Osteoblast (primary cell): Measurements from ENCODE around the gene CCDC91. TPM values are rescaled to one million over a fixed set of nuclear protein-coding genes. Genes with fewer than 3 reads are reported as not detected.

Experiments
- DNase-seq: peaks from one replicate; pipeline ENCODE4 v3.0.0; 2011; ENCODE audit warnings: low spot score, mixed read lengths; ENCODE audit not compliant: insufficient read length; ENCODE audit errors: missing footprints
- H2AFZ ChIP-seq: 2 replicates; pipeline ENCODE4 v1.6.0; 2011; ENCODE audit warnings: mild to moderate bottlenecking, low read length
- H3K27ac ChIP-seq: 2 replicates; pipeline ENCODE4 v1.5.1; 2011; ENCODE audit warnings: mild to moderate bottlenecking, low read depth, low read length, moderate library complexity
- H3K27me3 ChIP-seq: 2 replicates; pipeline ENCODE4 v1.6.0; 2012; ENCODE audit warnings: mild to moderate bottlenecking, control low read depth, inconsistent platforms, low read length, moderate library complexity; ENCODE audit not compliant: insufficient read depth
- H3K36me3 ChIP-seq: 2 replicates; pipeline ENCODE4 v1.5.1; 2011; ENCODE audit warnings: mild to moderate bottlenecking, low read length, control low read depth, moderate library complexity; ENCODE audit not compliant: insufficient read depth
- H3K4me1 ChIP-seq: 2 replicates; pipeline ENCODE4 v1.5.1; 2011; ENCODE audit warnings: mild to moderate bottlenecking, low read length, control low read depth, moderate library complexity; ENCODE audit not compliant: insufficient read depth
- H3K4me2 ChIP-seq: 2 replicates; pipeline ENCODE4 v1.6.0; 2011; ENCODE audit warnings: mild to moderate bottlenecking, low read length; ENCODE audit not compliant: insufficient read depth
- H3K4me3 ChIP-seq: fragments of 200-600 bp; sonication (generic); 3 replicates; pipeline ENCODE4 v1.5.1; 2012; ENCODE audit warnings: mild to moderate bottlenecking, low read length, inconsistent platforms; ENCODE audit not compliant: insufficient read depth
- H3K79me2 ChIP-seq: 2 replicates; pipeline ENCODE4 v1.6.0; 2012; ENCODE audit warnings: mild to moderate bottlenecking, low read length, control low read depth, inconsistent platforms; ENCODE audit not compliant: insufficient read depth
- H3K9me3 ChIP-seq: 2 replicates; pipeline ENCODE4 v1.5.1; 2011; ENCODE audit warnings: low read depth, low read length, control low read depth
- H4K20me1 ChIP-seq: 2 replicates; pipeline ENCODE4 v1.6.0; 2012; ENCODE audit warnings: mild to moderate bottlenecking, low read length, control low read depth; ENCODE audit not compliant: insufficient read depth
- total RNA-seq: library from RNA; depleted of rRNA; stranded (reverse); fragments of >200 nt; gene quantifications from 2 replicates; pipeline ENCODE4 v1.2.3, GENCODE V29; 2012
- TF ChIP-seq, protein P1 (sequence below): IDR thresholded peaks from 2 replicates; pipeline ENCODE4 v1.5.1; 2011; ENCODE audit warnings: mild to moderate bottlenecking, low read depth, low read length, moderate library complexity; ENCODE audit errors: extremely low read depth

The CCDC91 gene
- total RNA-seq, 1 donor = 36.2 TPM

DNA sequence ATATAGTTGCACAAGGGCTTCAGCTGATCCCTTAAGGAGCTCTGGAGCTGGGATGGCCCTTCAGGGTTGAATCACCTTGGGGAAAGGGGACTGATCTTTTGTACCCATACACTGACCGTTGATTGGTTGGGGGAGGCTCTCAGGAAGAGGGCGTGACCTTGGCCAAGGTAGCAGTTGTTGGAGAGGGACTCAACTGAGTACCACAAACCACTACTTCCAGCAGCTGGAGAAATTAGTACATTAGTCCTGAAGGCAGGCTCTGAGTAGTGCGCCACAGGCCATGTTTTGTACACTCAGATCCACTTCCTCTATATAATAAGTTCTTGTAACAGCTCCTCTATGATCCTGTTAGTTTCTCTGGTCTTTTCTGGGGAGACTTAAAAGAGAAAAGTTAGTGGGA lies 317.6 kb downstream of the CCDC91 start:
- Histone ChIP-seq H3K4me1 (peaks cover 9% of the 10 kb centered on the region), H3K27ac (no peak overlapping the region), H3K79me2 (no peaks in the 10 kb centered on the region), H3K27me3 (no peaks in the 10 kb centered on the region), H4K20me1 (no peaks in the 10 kb centered on the region), H3K4me3 (no peak overlapping the region), H2AFZ (no peak overlapping the region), H3K9me3 (no peaks in the 10 kb centered on the region), H3K4me2 (no peak overlapping the region), H3K36me3 (no peaks in the 10 kb centered on the region)
- TF ChIP-seq, protein P1, sequence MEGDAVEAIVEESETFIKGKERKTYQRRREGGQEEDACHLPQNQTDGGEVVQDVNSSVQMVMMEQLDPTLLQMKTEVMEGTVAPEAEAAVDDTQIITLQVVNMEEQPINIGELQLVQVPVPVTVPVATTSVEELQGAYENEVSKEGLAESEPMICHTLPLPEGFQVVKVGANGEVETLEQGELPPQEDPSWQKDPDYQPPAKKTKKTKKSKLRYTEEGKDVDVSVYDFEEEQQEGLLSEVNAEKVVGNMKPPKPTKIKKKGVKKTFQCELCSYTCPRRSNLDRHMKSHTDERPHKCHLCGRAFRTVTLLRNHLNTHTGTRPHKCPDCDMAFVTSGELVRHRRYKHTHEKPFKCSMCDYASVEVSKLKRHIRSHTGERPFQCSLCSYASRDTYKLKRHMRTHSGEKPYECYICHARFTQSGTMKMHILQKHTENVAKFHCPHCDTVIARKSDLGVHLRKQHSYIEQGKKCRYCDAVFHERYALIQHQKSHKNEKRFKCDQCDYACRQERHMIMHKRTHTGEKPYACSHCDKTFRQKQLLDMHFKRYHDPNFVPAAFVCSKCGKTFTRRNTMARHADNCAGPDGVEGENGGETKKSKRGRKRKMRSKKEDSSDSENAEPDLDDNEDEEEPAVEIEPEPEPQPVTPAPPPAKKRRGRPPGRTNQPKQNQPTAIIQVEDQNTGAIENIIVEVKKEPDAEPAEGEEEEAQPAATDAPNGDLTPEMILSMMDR = no peak
- DNase-seq = no peak

DNA sequence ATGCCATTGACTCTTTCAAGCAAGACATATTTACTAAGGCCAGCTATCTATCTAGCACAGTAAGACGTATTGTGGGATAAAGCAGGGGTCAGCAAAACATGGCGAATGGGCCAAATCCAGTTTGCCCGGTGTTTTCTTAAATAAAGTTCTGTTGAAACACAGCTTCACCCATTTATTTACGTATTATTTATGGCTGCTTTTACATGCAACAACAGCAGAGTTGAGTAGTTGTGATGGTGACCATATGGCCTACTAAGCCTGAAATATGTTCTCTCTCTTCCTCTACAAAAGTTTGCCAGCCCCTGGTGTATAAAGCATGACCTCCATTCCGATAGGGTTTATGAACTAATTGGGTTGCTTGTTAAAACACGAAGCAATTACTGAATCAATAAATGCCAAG lies 322.1 kb downstream of the CCDC91 start:
- H3K36me3 ChIP-seq = no peaks in the 10 kb centered on the region
- no peak for DNase-seq
- H3K27ac ChIP-seq = no peak overlapping the region
- H3K4me3 ChIP-seq = no peak overlapping the region
- no peaks in the 10 kb centered on the region for H3K9me3 ChIP-seq
- no peak overlapping the region for H2AFZ ChIP-seq
- peaks cover 3% of the 10 kb centered on the region for H3K4me1 ChIP-seq
- TF ChIP-seq, protein P1 = no peak
- no peak overlapping the region for H3K4me2 ChIP-seq
- no peaks in the 10 kb centered on the region for H3K27me3 ChIP-seq
- H3K79me2 ChIP-seq = no peaks in the 10 kb centered on the region
- no peaks in the 10 kb centered on the region for H4K20me1 ChIP-seq

DNA sequence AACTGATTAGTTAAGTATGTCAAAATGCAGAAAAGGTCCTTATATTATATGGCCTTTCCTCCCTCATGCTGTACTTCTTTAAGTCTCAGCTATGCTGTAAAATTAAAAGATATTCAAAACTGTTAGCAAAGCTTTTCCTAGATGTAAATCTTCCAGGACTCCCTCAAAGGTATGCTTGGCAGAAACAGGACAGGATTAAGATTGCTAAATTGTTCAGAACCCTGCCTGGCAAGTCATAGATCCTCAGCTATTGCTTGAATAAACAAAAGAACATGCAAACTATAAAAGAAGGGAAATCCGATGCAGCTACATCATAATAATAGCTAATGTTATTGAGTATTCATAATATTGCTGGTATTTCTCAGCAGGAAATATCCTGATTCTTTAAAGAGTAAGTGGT lies 322.6 kb downstream of the CCDC91 start:
- no peak overlapping the region for H3K4me3 ChIP-seq
- H3K4me2 ChIP-seq = no peak overlapping the region
- H4K20me1 ChIP-seq = no peaks in the 10 kb centered on the region
- no peaks in the 10 kb centered on the region for H3K9me3 ChIP-seq
- no peaks in the 10 kb centered on the region for H3K79me2 ChIP-seq
- H3K27me3 ChIP-seq = no peaks in the 10 kb centered on the region
- H2AFZ ChIP-seq = no peak overlapping the region
- no peak overlapping the region for H3K27ac ChIP-seq
- no peaks in the 10 kb centered on the region for H3K36me3 ChIP-seq
- TF ChIP-seq, protein P1 = no peak
- H3K4me1 ChIP-seq = no peaks in the 10 kb centered on the region
- DNase-seq = no peak

DNA sequence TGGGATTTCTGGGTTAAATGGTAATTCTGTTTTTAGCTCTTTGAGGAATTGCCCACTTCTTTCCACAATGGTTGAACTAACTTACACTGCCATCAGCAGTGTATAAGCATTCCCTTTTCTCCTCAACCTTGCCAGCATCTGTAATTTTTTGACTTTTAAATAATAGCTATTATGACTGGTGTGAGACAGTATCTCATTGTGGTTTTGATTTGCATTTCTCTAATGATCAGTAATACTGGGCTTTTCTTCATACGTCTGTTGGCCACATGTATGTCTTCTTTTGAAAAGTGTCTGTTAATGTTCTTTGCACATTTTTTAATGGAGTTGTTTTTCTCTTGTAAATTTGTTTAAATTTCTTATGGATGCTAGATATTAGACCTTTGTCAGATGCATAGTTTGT lies 323.7 kb downstream of the CCDC91 start:
- Histone ChIP-seq H3K4me3 (no peak overlapping the region), H3K4me2 (no peak overlapping the region), H3K27me3 (no peaks in the 10 kb centered on the region), H3K9me3 (no peaks in the 10 kb centered on the region), H3K36me3 (no peaks in the 10 kb centered on the region), H2AFZ (no peak overlapping the region), H4K20me1 (no peaks in the 10 kb centered on the region), H3K27ac (no peak overlapping the region), H3K4me1 (no peaks in the 10 kb centered on the region), H3K79me2 (no peaks in the 10 kb centered on the region)
- DNase-seq = no peak
- TF ChIP-seq, protein P1 = no peak
